Adrenal gland (tissue), 12 donors: ENCODE data around the gene RUSC2. TPM values are rescaled to one million over a fixed set of nuclear protein-coding genes. Genes with fewer than 3 reads are reported as not detected.

Experiments
- DNase-seq, 7 donors: peaks; one replicate each; pipeline ENCODE4 v3.0.0-alpha.2; 2019 to 2020
- H3K27ac ChIP-seq, 5 donors: fragments of 200-600 bp; sonication (generic) in 4 of 5; 1 replicate in 3 of 5; 2 replicates in 2 of 5; pipeline versions ENCODE4 v1.5.1 to v1.8.0; 2016 to 2020; ENCODE audit warnings: mild to moderate bottlenecking in 1 of 5
- H3K27me3 ChIP-seq: fragments of 200-600 bp; 2 replicates; pipeline ENCODE4 v1.8.0; 2021
- H3K36me3 ChIP-seq, 2 donors: fragments of 200-600 bp; replicated peaks in 1 of 2; 1 replicate in 1 of 2; 2 replicates in 1 of 2; pipeline versions ENCODE4 v1.5.1 to v1.8.0; 2018 to 2022
- H3K4me1 ChIP-seq, 2 donors: fragments of 200-600 bp; replicated peaks in 1 of 2; 1 replicate in 1 of 2; 2 replicates in 1 of 2; pipeline versions ENCODE4 v1.5.1 to v1.8.0; 2018 to 2021
- H3K4me3 ChIP-seq, 4 donors: fragments of 200-600 bp; sonication (generic) in 3 of 4; one replicate each; pipeline ENCODE4 v1.5.1; 2016 to 2018
- H3K9me3 ChIP-seq, 3 donors: fragments of 200-600 bp; sonication (generic) in 1 of 3; replicated peaks in 1 of 3; 1 replicate in 2 of 3; 2 replicates in 1 of 3; pipeline versions ENCODE4 v1.5.1 to v1.8.0; 2016 to 2021
- POLR2A ChIP-seq, 2 donors: fragments of 450-650 bp; IDR thresholded peaks; one replicate each; pipeline ENCODE4 v1.6.1; 2017; ENCODE audit warnings: antibody characterized with exemption in 2 of 2, mild to moderate bottlenecking in 2 of 2, moderate library complexity in 1 of 2
- WGBS, 4 donors: extraction: QIAGEN DNeasy Blood & Tissue Kit in 2 of 4; methylation state at CpG; one replicate each; pipeline versions ENCODE4 v1.1.5 to v1.1.7; 2013 to 2017; 5-methylcytosine and 5-hydroxymethylcytosine counted together
- intact Hi-C, 2 donors: fragments of 100-400 bp; cut with DNase I; formaldehyde crosslinking; loops; one replicate each; pipeline versions ENCODE4 v1.14.1 to v1.15.0; 2022 to 2023
- polyA plus RNA-seq, 3 donors: library from polyadenylated mRNA; stranded (reverse); fragments of 200-250 nt in 2 of 3; fragments of 350-450 nt in 1 of 3; fragmentation: Illumina TruSeq in 1 of 3; extraction: RNeasy Lipid Tissue Mini Kit (QIAGEN cat#74804) in 1 of 3; gene quantifications; one replicate each; pipeline ENCODE4 v1.2.3, GENCODE V29; 2013 to 2014
- total RNA-seq, 9 donors: library from RNA; depleted of rRNA in 4 of 9; stranded (reverse); fragments of >200 nt in 4 of 9; fragments of 120-200 nt in 1 of 9; fragmentation: NEBNext Ultra II Directional in 1 of 9; extraction: Animal tissue kit (Norgen Biotek cat#: 25700) in 1 of 9; gene quantifications; one replicate each; pipeline versions ENCODE4 v1.1.0 to v1.2.4, GENCODE V29; 2013 to 2023
- TF ChIP-seq, protein P1 (sequence below), 6 experiments: fragments of 450-650 bp in 4 of 6; fragments of 200-600 bp in 2 of 6; sonication (generic) in 1 of 6; IDR thresholded peaks; 1 replicate in 5 of 6; 2 replicates in 1 of 6; pipeline versions ENCODE4 v1.5.1 to v1.8.0; 2016 to 2021; ENCODE audit warnings: antibody characterized with exemption in 6 of 6, mild to moderate bottlenecking in 2 of 6, moderate library complexity in 1 of 6
- donor health status: healthy with polysubstance abuse.
- donor health status: Bipolar disorder and iron deficiency.
- donor health status: DM: yes; HTN: yes; CAD: no.
- donor health status: DM: no; HTN: no; CAD: no.
- donor health status: DM: no; HTN: no; CAD: no.
- donor health status: DM: yes; HTN: yes; CAD: no.

Gene RUSC2
- total and polyA plus RNA-seq, 12 donors, result 5.9 to 66.8 (median 31.2) TPM

DNA sequence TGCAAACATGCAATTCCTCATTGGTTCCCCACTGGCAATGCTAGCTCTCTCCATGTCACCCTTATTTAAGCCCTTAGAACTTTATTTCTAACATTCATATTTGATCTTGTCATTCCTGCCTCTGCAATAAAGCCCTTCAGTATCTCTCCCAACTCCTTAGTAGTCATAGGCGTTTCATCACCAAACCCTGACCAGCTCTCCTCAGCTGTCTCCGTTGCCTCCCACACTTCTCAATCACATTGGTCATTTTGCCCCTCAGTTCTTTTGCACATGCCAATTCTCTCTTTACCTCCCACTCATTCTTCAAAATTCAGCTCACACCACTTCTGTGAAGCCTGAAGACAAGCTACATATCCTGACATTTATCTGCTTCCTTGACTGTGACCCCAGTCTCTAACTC is 2.8 kb upstream of the RUSC2 start:
- no peaks in the 10 kb centered on the region for H3K27me3 ChIP-seq
- no peak overlapping the region for H3K27ac ChIP-seq
- DNase-seq, result no peak
- H3K4me1 ChIP-seq, result peaks cover 12 to 18% of the 10 kb centered on the region in 2 donors
- no peaks in the 10 kb centered on the region for H3K36me3 ChIP-seq
- no peak for TF ChIP-seq POLR2A (IDR thresholded peaks at IDR 0.05)
- TF ChIP-seq, protein P1, sequence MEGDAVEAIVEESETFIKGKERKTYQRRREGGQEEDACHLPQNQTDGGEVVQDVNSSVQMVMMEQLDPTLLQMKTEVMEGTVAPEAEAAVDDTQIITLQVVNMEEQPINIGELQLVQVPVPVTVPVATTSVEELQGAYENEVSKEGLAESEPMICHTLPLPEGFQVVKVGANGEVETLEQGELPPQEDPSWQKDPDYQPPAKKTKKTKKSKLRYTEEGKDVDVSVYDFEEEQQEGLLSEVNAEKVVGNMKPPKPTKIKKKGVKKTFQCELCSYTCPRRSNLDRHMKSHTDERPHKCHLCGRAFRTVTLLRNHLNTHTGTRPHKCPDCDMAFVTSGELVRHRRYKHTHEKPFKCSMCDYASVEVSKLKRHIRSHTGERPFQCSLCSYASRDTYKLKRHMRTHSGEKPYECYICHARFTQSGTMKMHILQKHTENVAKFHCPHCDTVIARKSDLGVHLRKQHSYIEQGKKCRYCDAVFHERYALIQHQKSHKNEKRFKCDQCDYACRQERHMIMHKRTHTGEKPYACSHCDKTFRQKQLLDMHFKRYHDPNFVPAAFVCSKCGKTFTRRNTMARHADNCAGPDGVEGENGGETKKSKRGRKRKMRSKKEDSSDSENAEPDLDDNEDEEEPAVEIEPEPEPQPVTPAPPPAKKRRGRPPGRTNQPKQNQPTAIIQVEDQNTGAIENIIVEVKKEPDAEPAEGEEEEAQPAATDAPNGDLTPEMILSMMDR (IDR thresholded peaks at IDR 0.05), result no peak
- intact Hi-C loops, result loop anchor here (5.0 kb wide), 2 partner anchors 65 to 70 kb away; no protein-coding TSS in a partner anchor
- H3K4me3 ChIP-seq, result no peak overlapping the region
- no peaks in the 10 kb centered on the region for H3K9me3 ChIP-seq
- 95 to 97% (median 96%) methylated on average over 2 of the region's 2 CpGs for WGBS, 4 donors

DNA sequence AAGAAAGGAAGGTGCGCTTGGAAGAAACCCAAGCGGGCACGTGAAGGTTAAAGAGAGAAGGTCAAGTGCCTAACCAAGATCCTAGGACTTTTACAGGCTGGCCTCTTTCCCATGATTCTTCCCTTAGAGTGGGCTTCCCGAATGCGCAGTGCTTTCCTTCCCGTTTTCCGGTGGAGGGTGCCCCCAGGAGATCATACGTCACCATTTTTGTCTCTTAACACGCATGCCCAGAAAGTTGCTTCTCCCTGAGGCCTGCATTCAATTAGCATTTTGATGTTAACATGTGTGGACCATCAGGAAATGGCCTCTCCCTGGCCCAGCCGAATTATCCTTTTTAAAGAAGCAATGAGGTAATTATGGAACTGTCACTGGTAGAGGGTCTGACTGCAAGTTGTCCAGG is 1.9 kb upstream of the RUSC2 start:
- H3K4me3 ChIP-seq, result no peak overlapping the region
- DNase-seq, result no peak
- WGBS, 4 donors, result 80 to 92% (median 88%) methylated on average over 10 of the region's 10 CpGs
- H3K27ac ChIP-seq, result no peak overlapping the region
- H3K4me1 ChIP-seq, result peaks cover 17 to 18% of the 10 kb centered on the region in 2 donors
- H3K9me3 ChIP-seq, result no peaks in the 10 kb centered on the region
- TF ChIP-seq POLR2A (IDR thresholded peaks at IDR 0.05), result no peak
- TF ChIP-seq, protein P1 (IDR thresholded peaks at IDR 0.05), result no peak
- intact Hi-C loops, result loop anchor here (5.0 kb wide), 2 partner anchors 64 to 69 kb away; no protein-coding TSS in a partner anchor
- H3K36me3 ChIP-seq, result no peaks in the 10 kb centered on the region
- no peaks in the 10 kb centered on the region for H3K27me3 ChIP-seq

DNA sequence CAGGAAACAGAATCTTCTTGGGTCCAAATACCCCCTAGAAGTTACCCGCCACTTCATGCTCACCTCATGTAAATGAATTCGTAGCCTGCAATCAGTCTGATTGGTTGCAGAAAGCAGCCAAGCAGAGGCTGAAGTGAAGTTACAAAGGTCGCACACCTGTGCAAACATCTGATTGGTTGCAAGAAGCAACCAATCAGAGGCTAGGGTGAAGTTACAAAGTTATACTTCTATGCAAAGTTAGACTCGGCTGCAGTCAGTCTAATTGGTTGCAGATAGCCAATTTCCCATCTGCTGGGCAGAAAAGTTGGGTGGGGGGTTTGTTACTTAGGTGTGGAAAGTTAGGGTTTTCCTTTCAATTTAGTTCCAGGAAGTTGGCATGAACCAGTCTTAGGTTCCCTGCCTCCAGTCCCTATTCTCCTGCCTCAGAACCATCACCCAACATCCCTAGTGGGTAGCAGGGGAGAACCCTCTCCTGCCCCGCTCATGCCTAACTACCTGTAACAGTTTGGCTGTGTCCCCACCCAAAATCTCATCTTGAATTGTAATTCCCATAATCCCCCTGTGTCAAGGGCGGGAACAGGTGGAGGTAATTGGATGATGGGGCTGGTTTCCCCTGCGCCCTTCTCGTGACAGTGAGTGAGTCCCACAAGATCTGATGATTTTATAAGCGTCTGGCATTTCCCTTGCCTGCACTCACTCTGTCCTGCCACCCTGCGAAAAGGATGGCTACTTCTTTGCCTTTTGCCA is 1.2 kb upstream of the RUSC2 start:
- Histone ChIP-seq H3K4me1 (peaks cover 17 to 18% of the 10 kb centered on the region in 2 donors), H3K36me3 (no peaks in the 10 kb centered on the region), H3K27me3 (no peaks in the 10 kb centered on the region), H3K27ac (peak overlapping the region in 4 of 5 donors; percentile 92 to 96 (median 94)), H3K4me3 (peak overlapping the region in 2 of 4 donors; percentile 83 to 93), H3K9me3 (no peaks in the 10 kb centered on the region)
- DNase-seq, result no peak
- TF ChIP-seq, protein P1 (IDR thresholded peaks at IDR 0.05), result no peak
- TF ChIP-seq POLR2A (IDR thresholded peaks at IDR 0.05), result no peak
- WGBS, 4 donors, result 84 to 88% (median 85%) methylated on average over 10 of the region's 10 CpGs
- intact Hi-C loops, result loop anchor here (5.0 kb wide), 2 partner anchors 64 to 69 kb away; no protein-coding TSS in a partner anchor

DNA sequence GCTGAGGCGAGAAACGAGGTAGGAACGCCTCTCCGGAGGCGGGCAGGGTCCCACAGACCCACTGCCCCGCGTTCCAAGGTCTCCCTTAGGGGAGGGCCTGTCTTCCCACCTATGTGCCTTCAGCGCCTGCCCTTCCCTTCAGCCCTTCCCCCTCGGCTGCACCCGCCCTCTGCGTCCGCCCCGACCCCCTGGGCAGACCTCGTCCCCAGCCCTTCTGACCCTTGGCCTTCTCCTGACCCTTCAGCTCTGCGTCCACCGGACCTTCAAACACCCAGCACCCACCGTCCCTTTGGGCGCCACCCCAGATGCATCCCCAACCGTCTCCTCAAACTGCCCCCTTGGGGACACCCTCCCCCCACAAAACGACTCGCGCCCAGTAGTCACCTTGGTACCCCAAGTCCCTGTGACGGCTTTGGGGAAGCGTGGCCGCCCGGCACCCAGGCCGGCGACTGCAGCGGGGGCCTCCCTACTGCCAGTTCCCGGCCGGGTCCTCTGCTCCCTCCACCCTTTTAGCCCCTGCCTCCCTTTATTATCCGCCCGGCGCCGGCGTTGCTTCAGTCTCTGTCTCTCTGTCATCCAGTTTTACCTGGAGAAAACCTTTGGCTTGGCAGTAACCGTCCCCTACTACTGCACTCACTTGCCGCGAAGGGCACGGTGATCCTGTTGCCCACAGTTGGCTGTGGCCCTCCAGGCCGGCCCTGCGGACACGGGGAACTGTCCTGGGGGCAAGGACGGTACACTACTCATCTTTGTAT is 421 bp downstream of the RUSC2 start:
- whole genome bisulfite sequencing, 4 donors, result 0 to 5% (median 2%) methylated on average over 16 to 44 of the region's 44 CpGs

More for the DNA sequence above, 421 bp downstream of the RUSC2 start:
- intact Hi-C loops, result no loop called here
- Histone ChIP-seq H3K9me3 (no peaks in the 10 kb centered on the region), H3K36me3 (no peaks in the 10 kb centered on the region), H3K27ac (peak overlapping the region; percentile 82 to 96 (median 92)), H3K4me3 (peak overlapping the region; percentile 63 to 93 (median 82)), H3K4me1 (peaks cover 17 to 18% of the 10 kb centered on the region in 2 donors), H3K27me3 (no peaks in the 10 kb centered on the region)
- TF ChIP-seq POLR2A (IDR thresholded peaks at IDR 0.05), result no peak
- TF ChIP-seq, protein P1 (IDR thresholded peaks at IDR 0.05), result no peak
- peak in 6 of 7 donors; percentile 39 to 70 (median 55) for DNase-seq
